GM12891 (cell line): ENCODE measurements around the gene PTPRN2.
"Not testable (repeated sequence)": the region's sequence is repeated elsewhere in the genome, so short reads cannot be mapped to it uniquely, and the experiment has no call there.

Experiments used
- DNase-seq: peaks from one replicate; pipeline ENCODE4 v3.0.0; 2011; ENCODE audit warnings: low spot score; ENCODE audit not compliant: insufficient read length
- FAIRE-seq: peaks from 2 replicates; lab custom pipeline; 2011; peaks lifted over from hg19 to GRCh38; lab: Jason Lieb, UNC
- PAX5 ChIP-seq: IDR thresholded peaks from 2 replicates; pipeline ENCODE4 v1.6.1; 2011; ENCODE audit warnings: low read length, moderate library complexity, mild to moderate bottlenecking; ENCODE audit not compliant: insufficient read depth, severe bottlenecking
- POLR2A ChIP-seq: IDR thresholded peaks from 2 replicates; pipeline ENCODE4 v1.6.1; 2011; ENCODE audit warnings: low read depth, low read length, control low read depth
- POLR2AphosphoS5 ChIP-seq: IDR thresholded peaks from 2 replicates; pipeline ENCODE4 v1.6.1; 2011; ENCODE audit warnings: low read depth, low read length, control low read depth
- POU2F2 ChIP-seq: IDR thresholded peaks from 2 replicates; pipeline ENCODE4 v1.6.1; 2011; ENCODE audit warnings: low read depth, mild to moderate bottlenecking, control low read depth, low read length, moderate library complexity
- SPI1 ChIP-seq: IDR thresholded peaks from 2 replicates; pipeline ENCODE4 v1.6.1; 2011; ENCODE audit warnings: low read depth, low read length, control low read depth
- TAF1 ChIP-seq: IDR thresholded peaks from 2 replicates; pipeline ENCODE4 v1.6.1; 2011; ENCODE audit warnings: low read depth, low read length, control low read depth

The PTPRN2 gene

DNA sequence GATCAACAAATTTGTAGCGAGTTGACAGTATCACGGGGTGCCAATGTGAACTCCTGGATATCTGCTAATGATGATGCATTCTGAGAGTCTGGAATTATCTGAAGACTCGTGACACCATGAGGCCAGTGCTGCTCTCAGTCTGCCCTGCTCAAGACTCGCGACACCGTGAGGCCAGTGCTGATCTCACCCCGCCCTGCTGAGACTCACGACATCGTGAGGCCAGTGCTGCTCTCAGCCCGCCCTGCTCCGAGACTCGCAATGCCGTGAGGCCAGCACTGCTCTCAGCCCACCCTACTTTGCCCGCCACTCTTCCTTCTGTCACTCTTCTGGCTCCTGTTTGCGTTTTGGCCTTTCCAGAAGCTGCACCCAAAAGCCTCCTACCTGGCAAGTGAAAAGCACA lies 411.8 kb downstream of the PTPRN2 start:
- no peak for DNase-seq
- TF ChIP-seq POLR2AphosphoS5 (no peak), POLR2A (no peak), TAF1 (no peak), PAX5 (no peak), POU2F2 (no peak), SPI1 (no peak)
- no peak for FAIRE-seq

DNA sequence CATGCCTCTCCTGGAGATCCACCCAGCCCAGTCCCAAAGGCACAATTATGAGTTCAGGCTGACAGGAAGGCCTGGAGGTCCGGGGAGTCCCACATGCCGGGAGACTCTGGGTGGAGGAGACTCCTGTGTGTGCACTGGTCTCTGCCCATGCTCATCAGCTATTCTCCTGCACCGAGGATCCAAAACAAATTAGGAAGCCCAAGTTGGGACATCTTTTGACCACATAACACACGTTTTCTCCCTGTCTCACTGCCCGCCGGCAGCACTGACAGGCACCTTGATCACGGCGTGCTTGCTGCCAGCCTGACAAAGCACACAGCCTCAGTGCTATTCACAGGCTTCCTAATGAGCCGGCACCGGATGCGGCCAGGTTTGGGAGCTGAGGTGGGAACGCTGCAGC lies 412.7 kb downstream of the PTPRN2 start:
- TF ChIP-seq POLR2A, result no peak
- TF ChIP-seq POU2F2, result no peak
- TF ChIP-seq SPI1, result no peak
- TF ChIP-seq POLR2AphosphoS5, result no peak
- no peak for TF ChIP-seq TAF1
- no peak for TF ChIP-seq PAX5
- FAIRE-seq (no peak), DNase-seq (no peak)

DNA sequence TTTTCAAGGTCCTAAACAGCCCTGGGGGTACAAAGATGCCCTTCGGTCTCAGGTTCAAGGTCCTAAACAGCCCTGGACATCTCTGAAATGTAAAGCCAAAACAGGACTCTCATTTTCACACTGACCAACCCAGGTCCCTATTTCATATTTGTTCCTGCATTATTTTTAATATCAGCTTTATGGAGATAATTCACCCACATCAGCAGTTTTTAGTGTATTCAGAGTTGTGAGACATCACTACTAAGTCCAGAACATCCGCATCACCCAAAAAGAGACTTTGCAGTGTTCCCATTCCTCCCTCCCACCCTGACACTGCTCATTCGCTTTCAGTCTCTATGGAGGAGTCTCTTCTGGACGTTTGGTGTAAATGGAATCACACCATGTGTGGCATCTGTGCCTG lies 420.2 kb downstream of the PTPRN2 start:
- DNase-seq (no peak), FAIRE-seq (no peak)
- no peak for TF ChIP-seq POLR2A

DNA sequence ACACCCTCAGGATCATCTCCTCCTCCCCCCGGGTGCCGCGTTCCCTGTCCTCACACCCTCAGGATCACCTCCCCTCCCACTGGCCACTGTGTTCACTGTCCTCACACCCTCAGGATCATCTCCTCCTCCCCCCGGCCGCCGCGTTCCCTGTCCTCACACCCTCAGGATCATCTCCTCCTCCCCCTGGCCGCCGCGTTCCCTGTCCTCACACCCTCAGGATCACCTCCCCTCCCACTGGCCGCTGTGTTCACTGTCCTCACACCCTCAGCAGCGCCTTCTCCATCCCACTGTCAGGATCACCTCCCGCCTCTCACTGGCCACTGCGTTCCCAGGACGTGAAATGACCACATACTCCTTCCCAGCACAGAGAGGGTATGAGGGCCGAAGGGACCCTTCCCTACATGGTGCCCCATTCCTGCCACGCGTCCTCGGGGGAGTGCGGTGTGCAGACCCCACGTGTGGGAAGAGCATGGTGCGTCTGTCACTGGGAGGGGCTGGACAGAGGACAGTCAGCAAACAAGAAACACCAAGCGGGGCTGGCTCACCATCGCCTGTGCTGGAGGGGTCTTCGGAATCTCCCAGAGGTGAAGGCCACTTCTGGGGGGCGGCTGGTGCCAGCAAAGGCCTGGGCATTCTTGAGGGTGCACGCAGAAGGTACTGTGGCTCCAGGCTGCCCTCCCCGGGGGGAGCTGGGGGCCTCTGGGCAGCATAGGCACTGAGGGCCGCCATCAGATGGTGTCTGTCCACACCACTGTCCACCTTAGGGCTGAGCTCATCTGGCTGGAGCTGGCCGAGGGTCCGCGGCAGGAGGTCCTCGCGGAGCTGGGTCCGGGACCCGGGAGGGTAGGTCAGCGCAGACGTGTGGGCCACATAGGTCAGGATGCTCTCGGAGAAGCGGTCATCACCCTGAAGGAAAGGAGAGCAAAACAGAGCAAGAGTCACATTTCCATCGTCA lies 421.0 kb downstream of the PTPRN2 start:
- no peak for DNase-seq
- no peak for FAIRE-seq
- TF ChIP-seq TAF1, result no peak
- no peak for TF ChIP-seq PAX5
- no peak for TF ChIP-seq SPI1
- no peak for TF ChIP-seq POLR2AphosphoS5
- no peak for TF ChIP-seq POU2F2
- TF ChIP-seq POLR2A, result no peak

DNA sequence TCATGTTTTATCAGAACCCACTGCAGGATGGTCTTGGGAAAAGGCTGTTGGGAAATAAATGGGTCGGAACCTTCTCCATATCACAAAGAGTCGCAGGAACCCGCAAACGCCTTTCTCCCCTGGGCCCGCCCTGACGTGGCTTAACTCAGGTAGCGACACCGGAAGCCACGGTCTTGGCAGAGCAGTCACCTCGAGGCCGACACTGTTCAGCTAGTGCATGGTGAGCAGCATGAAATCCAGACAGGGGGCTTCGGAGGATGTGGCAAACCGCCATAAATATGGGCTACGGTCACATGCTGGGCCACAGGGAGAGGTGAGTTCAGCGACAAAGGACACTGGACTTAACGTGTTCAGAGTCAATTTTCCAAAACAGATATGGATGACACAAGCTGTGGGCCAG lies 421.9 kb downstream of the PTPRN2 start:
- no peak for FAIRE-seq
- TF ChIP-seq TAF1 (no peak), PAX5 (no peak), SPI1 (no peak), POLR2AphosphoS5 (no peak), POLR2A (no peak), POU2F2 (no peak)
- DNase-seq, result no peak

DNA sequence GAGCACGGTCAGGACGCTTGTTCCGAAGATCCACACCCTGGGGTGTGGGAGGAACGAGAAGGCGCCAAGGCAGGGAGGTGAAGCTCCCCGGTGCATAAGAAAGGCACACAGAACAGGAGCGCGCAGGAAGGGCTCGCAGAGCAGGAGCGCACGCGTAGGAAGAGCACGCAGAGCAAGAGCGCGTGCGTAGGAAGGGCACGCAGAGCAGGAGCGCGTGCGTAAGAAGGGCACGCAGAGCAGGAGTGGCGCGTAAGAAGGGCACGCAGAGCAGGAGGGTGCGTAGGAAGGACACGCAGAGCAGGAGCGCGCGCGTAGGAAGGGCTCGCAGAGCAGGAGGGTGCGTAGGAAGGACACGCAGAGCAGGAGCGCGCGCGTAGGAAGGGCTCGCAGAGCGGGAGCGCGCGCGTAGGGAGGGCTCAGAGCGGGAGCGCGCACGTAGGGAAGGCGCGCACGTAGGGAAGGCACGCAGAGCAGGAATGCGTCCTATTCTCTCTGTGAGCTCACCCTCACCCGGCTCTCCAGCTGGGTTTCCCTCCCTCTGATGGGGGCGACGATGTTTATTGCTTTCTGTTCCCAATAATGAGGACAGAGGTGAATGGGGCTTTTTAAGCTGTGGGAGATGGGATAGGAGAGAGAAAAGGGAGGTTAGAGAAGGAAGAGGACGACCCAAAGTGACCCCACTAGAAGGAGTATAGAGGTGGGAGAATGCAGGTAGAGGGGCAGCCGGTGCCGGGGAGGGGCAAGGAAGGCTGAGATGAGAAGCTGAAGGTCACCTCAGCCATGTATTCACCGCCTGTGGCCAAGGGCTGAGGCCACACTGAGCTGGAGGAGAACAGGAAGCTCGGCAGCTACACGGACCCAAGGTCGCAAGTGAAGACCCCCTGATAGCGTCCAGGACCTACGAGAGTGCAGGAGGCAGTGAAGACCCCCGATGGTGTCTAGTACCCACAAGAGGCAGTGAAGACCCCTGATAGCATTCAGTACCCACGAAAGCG lies 423.2 kb downstream of the PTPRN2 start:
- TF ChIP-seq PAX5 (no peak), SPI1 (no peak), POLR2A (no peak), TAF1 (no peak), POU2F2 (no peak), POLR2AphosphoS5 (no peak)
- DNase-seq (no peak), FAIRE-seq (no peak)

DNA sequence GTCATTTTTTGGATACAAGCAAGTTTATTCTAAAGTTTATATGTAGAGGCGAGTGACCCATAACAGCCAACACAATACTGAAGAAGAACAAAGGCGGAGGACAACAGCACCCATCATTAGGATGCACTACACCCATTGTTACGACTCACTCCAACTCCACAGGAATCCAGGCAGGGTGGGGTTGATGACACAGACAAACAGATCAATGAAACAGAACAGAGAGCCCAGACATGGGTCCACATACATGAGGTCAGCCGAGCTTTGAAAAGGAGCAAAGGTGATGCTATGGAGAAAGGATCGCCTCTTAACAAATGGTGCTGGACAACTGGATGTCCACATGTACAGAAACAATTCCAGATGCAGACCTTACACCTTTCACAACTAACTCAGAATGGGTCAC lies 426.4 kb downstream of the PTPRN2 start:
- FAIRE-seq (no peak), DNase-seq (no peak)
- no peak for TF ChIP-seq SPI1
- no peak for TF ChIP-seq POU2F2
- no peak for TF ChIP-seq TAF1
- TF ChIP-seq POLR2AphosphoS5, result no peak
- no peak for TF ChIP-seq POLR2A
- TF ChIP-seq PAX5, result no peak

DNA sequence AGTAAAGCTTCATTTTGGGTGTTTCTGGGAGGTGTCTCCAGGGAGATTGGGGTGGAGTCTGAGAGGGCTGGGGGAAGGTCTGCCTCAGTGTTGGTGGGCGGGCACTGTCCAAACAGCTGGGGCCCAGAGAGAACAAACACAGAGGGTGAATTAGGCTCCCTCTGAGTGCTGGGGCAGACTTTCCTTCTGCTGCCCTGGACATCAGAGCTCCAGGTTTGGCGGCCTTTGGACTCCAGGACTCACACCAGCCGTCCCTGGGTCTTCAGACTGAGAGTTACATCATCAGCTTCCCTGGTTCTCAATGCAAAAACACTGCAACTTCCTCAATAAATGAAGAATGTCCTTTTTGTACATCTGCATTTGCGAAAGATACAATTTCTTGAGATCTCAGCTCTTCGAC lies 427.4 kb downstream of the PTPRN2 start:
- DNase-seq, result no peak
- TF ChIP-seq SPI1 (no peak), POU2F2 (no peak), TAF1 (no peak), POLR2AphosphoS5 (no peak), PAX5 (no peak), POLR2A (no peak)
- FAIRE-seq, result no peak

DNA sequence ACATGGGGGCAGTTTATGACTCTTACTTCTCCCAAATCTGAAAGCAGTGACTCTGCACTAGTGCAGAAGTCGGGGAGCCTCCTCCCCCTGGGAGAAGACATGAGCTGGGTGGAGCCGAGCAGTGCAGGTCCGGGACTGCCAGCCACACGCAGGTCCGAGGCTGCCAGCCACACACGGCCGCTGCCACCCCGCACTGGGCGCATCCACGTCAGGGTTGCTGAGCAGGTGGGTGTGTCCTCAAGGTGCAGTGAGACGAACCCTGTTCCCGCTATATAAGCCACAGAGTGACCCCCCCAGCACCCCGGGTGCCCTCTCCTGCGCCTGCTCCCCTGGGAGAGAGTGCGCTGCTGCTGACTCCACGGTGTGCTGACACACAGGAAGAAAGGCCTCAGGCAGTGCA lies 430.2 kb downstream of the PTPRN2 start:
- TF ChIP-seq PAX5 (no peak), POLR2A (no peak), TAF1 (no peak), SPI1 (no peak), POU2F2 (no peak)
- FAIRE-seq, result no peak
- no peak for DNase-seq

DNA sequence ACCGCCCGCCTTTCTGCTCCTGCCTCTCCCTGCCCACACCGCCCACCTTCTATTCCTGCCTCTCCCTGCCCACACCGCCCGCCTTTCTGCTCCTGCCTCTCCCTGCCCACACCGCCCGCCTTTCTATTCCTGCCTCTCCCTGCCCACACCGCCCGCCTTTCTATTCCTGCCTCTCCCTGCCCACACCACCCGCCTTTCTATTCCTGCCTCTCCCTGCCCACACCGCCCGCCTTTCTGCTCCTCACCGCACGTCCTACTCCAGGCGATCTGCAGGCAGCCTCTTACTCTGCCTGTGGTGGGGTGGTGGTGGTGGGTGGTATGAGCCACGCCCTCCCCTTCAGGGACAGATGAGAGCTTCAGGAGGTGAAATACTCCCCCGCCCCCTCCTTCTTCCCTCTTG lies 436.4 kb downstream of the PTPRN2 start:
- DNase-seq, FAIRE-seq: not testable (repeated sequence)
